Nephron progenitor cell (in vitro differentiated cells): ENCODE results near the gene MAPK12.

Experiments
- DNase-seq: peaks from one replicate; pipeline ENCODE4 v3.0.0; 2021
- H3K27ac Mint-ChIP-seq: 2 replicates; pipeline ENCODE4 v1.8.0; 2021; ENCODE audit warnings: mild to moderate bottlenecking, moderate library complexity, mixed read lengths
- H3K27me3 Mint-ChIP-seq: 2 replicates; pipeline ENCODE4 v1.8.0; 2021; ENCODE audit warnings: mild to moderate bottlenecking, low read depth, mixed read lengths; ENCODE audit not compliant: poor library complexity
- H3K36me3 Mint-ChIP-seq: 2 replicates; pipeline ENCODE4 v1.8.0; 2021; ENCODE audit warnings: low read depth, mixed read lengths
- H3K4me1 Mint-ChIP-seq: 2 replicates; pipeline ENCODE4 v1.8.0; 2021; ENCODE audit warnings: mixed read lengths
- H3K4me3 Mint-ChIP-seq: 2 replicates; pipeline ENCODE4 v1.8.0; 2021; ENCODE audit warnings: mild to moderate bottlenecking, moderate library complexity, mixed read lengths
- H3K9me3 Mint-ChIP-seq: 2 replicates; pipeline ENCODE4 v1.8.0; 2021; ENCODE audit warnings: mild to moderate bottlenecking, moderate library complexity, mixed read lengths
- TF ChIP-seq, protein P1 (sequence below): fragments of 200-600 bp; sonication (generic); IDR thresholded peaks from 2 replicates; pipeline ENCODE4 v1.5.0; 2021; ENCODE audit warnings: antibody characterized with exemption

The MAPK12 gene

DNA sequence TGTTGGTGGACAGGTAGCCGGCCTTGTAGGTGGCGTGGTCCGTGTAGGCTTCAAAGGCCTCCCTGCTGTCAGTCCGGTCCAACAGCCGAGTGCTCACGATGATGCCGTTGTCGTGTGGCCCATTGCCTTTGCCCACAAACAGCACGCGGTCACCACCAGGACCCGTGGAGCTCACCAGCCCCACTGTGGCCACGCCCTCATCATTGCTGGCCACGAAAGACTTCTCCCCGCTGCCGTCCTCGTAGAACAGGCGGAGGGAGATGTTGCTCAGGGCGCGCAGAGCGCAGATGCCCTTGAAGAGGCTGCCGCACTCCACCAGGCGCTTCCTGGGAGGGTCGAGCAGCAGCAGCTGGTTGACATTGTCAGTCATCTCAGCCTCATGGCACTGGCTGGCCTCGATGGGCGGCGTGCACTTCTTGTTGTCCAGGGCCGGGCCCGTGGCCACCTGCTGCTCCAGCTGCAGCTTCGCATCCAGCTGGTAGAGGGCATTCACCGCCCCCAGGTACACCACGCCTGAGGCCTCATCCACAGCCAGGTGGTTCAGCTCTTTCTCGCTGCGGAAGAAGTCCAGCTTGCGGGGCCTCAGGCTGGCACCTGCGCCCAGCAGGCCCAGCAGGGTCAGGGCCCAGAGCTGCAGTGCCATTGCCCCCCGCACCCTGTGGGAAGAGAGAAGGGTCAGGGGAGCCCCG lies 28.6 kb upstream of the MAPK12 start:
- TF ChIP-seq, protein P1, sequence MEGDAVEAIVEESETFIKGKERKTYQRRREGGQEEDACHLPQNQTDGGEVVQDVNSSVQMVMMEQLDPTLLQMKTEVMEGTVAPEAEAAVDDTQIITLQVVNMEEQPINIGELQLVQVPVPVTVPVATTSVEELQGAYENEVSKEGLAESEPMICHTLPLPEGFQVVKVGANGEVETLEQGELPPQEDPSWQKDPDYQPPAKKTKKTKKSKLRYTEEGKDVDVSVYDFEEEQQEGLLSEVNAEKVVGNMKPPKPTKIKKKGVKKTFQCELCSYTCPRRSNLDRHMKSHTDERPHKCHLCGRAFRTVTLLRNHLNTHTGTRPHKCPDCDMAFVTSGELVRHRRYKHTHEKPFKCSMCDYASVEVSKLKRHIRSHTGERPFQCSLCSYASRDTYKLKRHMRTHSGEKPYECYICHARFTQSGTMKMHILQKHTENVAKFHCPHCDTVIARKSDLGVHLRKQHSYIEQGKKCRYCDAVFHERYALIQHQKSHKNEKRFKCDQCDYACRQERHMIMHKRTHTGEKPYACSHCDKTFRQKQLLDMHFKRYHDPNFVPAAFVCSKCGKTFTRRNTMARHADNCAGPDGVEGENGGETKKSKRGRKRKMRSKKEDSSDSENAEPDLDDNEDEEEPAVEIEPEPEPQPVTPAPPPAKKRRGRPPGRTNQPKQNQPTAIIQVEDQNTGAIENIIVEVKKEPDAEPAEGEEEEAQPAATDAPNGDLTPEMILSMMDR, result no peak
- H3K27ac Mint-ChIP-seq, result no peak overlapping the region

DNA sequence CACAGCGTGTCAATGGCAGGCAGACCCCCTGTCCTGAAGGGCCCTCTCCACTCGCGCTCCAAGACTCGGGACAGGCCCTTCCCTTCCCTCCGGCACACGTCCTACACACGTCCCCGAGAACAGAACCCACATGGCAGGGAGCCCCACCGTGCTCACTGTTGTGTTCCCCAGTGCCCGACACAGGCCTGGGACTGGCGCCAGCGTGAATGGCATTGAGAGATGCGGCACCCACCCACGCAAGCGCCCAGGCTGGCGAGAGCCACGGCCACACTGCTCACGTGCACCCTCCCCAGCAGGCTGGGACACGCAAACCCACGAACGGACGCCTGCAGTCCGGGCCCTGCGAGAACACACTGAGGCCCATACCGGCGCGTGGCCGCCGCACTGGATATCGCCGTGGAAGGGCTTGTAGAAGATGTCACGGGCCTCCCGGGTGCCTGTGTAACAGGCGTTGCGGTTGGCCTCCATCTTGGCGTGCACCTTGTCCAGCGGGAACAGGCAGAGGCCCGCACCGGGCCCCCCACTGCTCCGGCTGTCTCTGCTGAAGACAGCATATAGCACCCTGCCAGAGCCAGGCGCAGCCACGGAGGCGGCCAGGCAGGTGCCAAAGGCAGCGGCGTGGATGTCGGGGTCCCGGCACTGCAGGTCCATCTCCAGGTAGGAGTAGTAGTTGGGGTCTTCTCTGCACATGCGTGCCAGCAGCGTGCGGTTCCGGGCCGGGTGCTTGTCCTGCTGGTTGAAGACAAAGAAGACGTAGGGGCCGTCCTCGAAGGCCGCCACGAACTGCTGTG lies 27.9 kb upstream of the MAPK12 start:
- Mint-ChIP-seq H3K27me3 (no peaks in the 10 kb centered on the region), H3K36me3 (no peaks in the 10 kb centered on the region), H3K4me3 (no peak overlapping the region), H3K27ac (no peak overlapping the region), H3K4me1 (peaks cover 11% of the 10 kb centered on the region), H3K9me3 (no peaks in the 10 kb centered on the region)
- TF ChIP-seq, protein P1, result no peak
- DNase-seq, result no peak

More for the DNA sequence above, 28.6 kb upstream of the MAPK12 start:
- Mint-ChIP-seq H3K4me1 (peaks cover 15% of the 10 kb centered on the region), H3K27me3 (no peaks in the 10 kb centered on the region), H3K36me3 (no peaks in the 10 kb centered on the region), H3K4me3 (no peak overlapping the region), H3K9me3 (no peaks in the 10 kb centered on the region)
- DNase-seq, result no peak

DNA sequence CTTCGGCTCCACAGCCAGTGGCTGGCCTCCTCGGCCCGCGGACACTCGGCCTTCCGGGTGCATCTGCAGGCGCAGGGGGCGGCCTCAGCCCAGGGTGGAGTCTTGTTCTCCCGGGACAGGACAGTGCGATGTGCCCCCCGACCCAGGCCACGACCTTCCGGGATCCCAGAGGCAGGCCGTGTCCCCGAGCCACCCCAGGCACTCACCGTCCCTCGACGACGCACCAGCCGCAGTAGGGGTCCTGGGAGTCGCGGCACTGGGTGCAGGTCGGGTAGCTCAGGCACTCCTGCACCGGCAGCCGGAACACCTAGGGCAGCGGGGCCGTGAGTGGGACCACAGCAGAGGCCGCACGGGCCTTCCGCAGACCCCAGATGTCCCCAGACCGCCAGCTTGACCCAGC lies 26.2 kb upstream of the MAPK12 start:
- H3K36me3 Mint-ChIP-seq, result no peaks in the 10 kb centered on the region
- peaks cover 3% of the 10 kb centered on the region for H3K4me1 Mint-ChIP-seq
- TF ChIP-seq, protein P1, result no peak
- no peak for DNase-seq
- H3K27ac Mint-ChIP-seq, result no peak overlapping the region
- no peak overlapping the region for H3K4me3 Mint-ChIP-seq
- no peaks in the 10 kb centered on the region for H3K27me3 Mint-ChIP-seq
- no peaks in the 10 kb centered on the region for H3K9me3 Mint-ChIP-seq

- Mint-ChIP-seq H3K27me3 (no peaks in the 10 kb centered on the region), H3K36me3 (no peaks in the 10 kb centered on the region), H3K4me1 (no peaks in the 10 kb centered on the region), H3K4me3 (no peak overlapping the region), H3K27ac (no peak overlapping the region), H3K9me3 (no peaks in the 10 kb centered on the region)
- DNase-seq, result no peak
- TF ChIP-seq, protein P1, result no peak
Measured at GRCh38 chr22:50286701-50287318, 25.3 kb upstream of the MAPK12 start.

GRCh38 chr22:50286275-50286674 lies 24.8 kb upstream of the MAPK12 start:
- no peaks in the 10 kb centered on the region for H3K36me3 Mint-ChIP-seq
- H3K27ac Mint-ChIP-seq, result no peak overlapping the region
- H3K27me3 Mint-ChIP-seq, result no peaks in the 10 kb centered on the region
- no peak overlapping the region for H3K4me3 Mint-ChIP-seq
- no peak for DNase-seq
- no peaks in the 10 kb centered on the region for H3K4me1 Mint-ChIP-seq
- no peaks in the 10 kb centered on the region for H3K9me3 Mint-ChIP-seq
- TF ChIP-seq, protein P1, result no peak
